CD4-positive, alpha-beta memory T cell (primary cell): ENCODE data around the gene NBAS. TPM values are rescaled to one million over a fixed set of nuclear protein-coding genes. Genes with fewer than 3 reads are reported as not detected.
A peak's percentile ranks its signal among the peaks of the same experiment; 100 is the strongest.

Experiments
- CTCF ChIA-PET: fragments of 350-600 bp; sonication (Branson Sonifier 250); formaldehyde crosslinking; loops from one replicate; lab custom pipeline; 2021; ENCODE audit warnings: inconsistent platforms; ENCODE audit not compliant: partially characterized antibody; lab: Charles Lee
- POLR2A ChIA-PET: fragments of 350-600 bp; sonication (Branson Sonifier 250); formaldehyde crosslinking; loops from one replicate; lab custom pipeline; 2021; ENCODE audit not compliant: partially characterized antibody; lab: Charles Lee
- DNase-seq, 5 donors: peaks; one replicate each; pipeline versions ENCODE4 v3.0.0 to v3.0.0-alpha.2; 2020 to 2022; ENCODE audit warnings: mixed read lengths in 1 of 5
- H3K27ac ChIP-seq: one replicate; pipeline ENCODE4 v1.7.0; 2013; ENCODE audit warnings: low read depth, low read length
- H3K27me3 ChIP-seq: 2 replicates; pipeline ENCODE4 v1.7.0; 2013; ENCODE audit warnings: mild to moderate bottlenecking, low read length, moderate library complexity; ENCODE audit not compliant: insufficient read depth
- H3K36me3 ChIP-seq: 2 replicates; pipeline ENCODE4 v1.7.0; 2013; ENCODE audit warnings: mild to moderate bottlenecking, low read length, moderate library complexity; ENCODE audit not compliant: insufficient read depth
- H3K4me1 ChIP-seq: 2 replicates; pipeline ENCODE4 v1.7.0; 2013; ENCODE audit warnings: mild to moderate bottlenecking, low read length, moderate library complexity; ENCODE audit not compliant: insufficient read depth
- H3K4me3 ChIP-seq, 2 donors: one replicate each; pipeline ENCODE4 v1.7.0; 2013; ENCODE audit warnings: low read length in 2 of 2, mild to moderate bottlenecking in 1 of 2
- H3K9me3 ChIP-seq, 2 donors: one replicate each; pipeline ENCODE4 v1.7.0; 2013; ENCODE audit warnings: low read length in 2 of 2, control low read depth in 1 of 2; ENCODE audit not compliant: control insufficient read depth in 1 of 2
- H3K27ac Mint-ChIP-seq, 7 donors: one replicate each; pipeline ENCODE4 v1.8.0; 2020 to 2021; ENCODE audit warnings: mixed read lengths in 7 of 7, mild to moderate bottlenecking in 6 of 7, inconsistent platforms in 3 of 7, moderate library complexity in 3 of 7
- H3K27me3 Mint-ChIP-seq, 2 donors: one replicate each; pipeline ENCODE4 v1.8.0; 2020 to 2021; ENCODE audit warnings: mixed read lengths in 2 of 2
- H3K36me3 Mint-ChIP-seq, 2 donors: one replicate each; pipeline ENCODE4 v1.8.0; 2020 to 2021; ENCODE audit warnings: mixed read lengths in 2 of 2, inconsistent platforms in 1 of 2, mild to moderate bottlenecking in 1 of 2
- H3K4me1 Mint-ChIP-seq, 4 donors: one replicate each; pipeline ENCODE4 v1.8.0; 2020 to 2021; ENCODE audit warnings: mixed read lengths in 4 of 4, mild to moderate bottlenecking in 1 of 4
- H3K4me3 Mint-ChIP-seq, 8 donors: one replicate each; pipeline ENCODE4 v1.8.0; 2020 to 2021; ENCODE audit warnings: mixed read lengths in 8 of 8, mild to moderate bottlenecking in 7 of 8, moderate library complexity in 6 of 8, inconsistent platforms in 3 of 8
- H3K9me3 Mint-ChIP-seq, 8 donors: one replicate each; pipeline ENCODE4 v1.8.0; 2020 to 2021; ENCODE audit warnings: mixed read lengths in 8 of 8, mild to moderate bottlenecking in 5 of 8, inconsistent platforms in 3 of 8, moderate library complexity in 1 of 8
- intact Hi-C: fragments of 100-400 bp; cut with micrococcal nuclease; formaldehyde crosslinking; loops from one replicate; pipeline ENCODE4 v1.15.1; 2023
- polyA plus RNA-seq, 2 donors: library from polyadenylated mRNA; unstranded; fragments of 300-500 nt; fragmentation: Illumina TruSeq; gene quantifications; one replicate each; pipeline ENCODE4 v1.2.3, GENCODE V29; 2021
- total RNA-seq, 2 experiments: library from RNA; stranded (reverse); gene quantifications; one replicate each; pipeline ENCODE4 v1.2.3, GENCODE V29; 2021

Gene NBAS
- total and polyA plus RNA-seq, 4 experiments from 2014 or later: 16.1 to 37.0 (median 27.1) TPM

- POLR2A ChIA-PET: no interaction called here
- intact Hi-C loops: no loop called here
- peaks cover 35 to 71% (median 54%) of the 10 kb centered on the region in 4 donors for H3K4me1 Mint-ChIP-seq
- H3K9me3 ChIP-seq: no peaks in the 10 kb centered on the region
- peaks cover 26% of the 10 kb centered on the region for H3K4me1 ChIP-seq
- H3K27ac ChIP-seq: no peak overlapping the region
- H3K4me3 Mint-ChIP-seq: no peak overlapping the region
- CTCF ChIA-PET: no interaction called here
- no peaks in the 10 kb centered on the region for H3K27me3 ChIP-seq
- H3K4me3 ChIP-seq: no peak overlapping the region
- H3K27ac Mint-ChIP-seq: peak overlapping the region in 1 of 7 donors; percentile 2
- peaks cover under 1 to 25% (median 13%) of the 10 kb centered on the region in 8 donors for H3K9me3 Mint-ChIP-seq
- no peaks in the 10 kb centered on the region for H3K27me3 Mint-ChIP-seq
- peaks cover 60 to 62% of the 10 kb centered on the region in 2 donors for H3K36me3 Mint-ChIP-seq
- DNase-seq: no peak
- H3K36me3 ChIP-seq: no peaks in the 10 kb centered on the region
Observed at GRCh38 chr2:15313657-15314056, 247.5 kb downstream of the NBAS start.

GRCh38 chr2:15311926-15312325 is 249.2 kb downstream of the NBAS start:
- Histone ChIP-seq H3K36me3 (no peaks in the 10 kb centered on the region), H3K4me1 (peaks cover 23% of the 10 kb centered on the region), H3K4me3 (no peak overlapping the region), H3K27me3 (no peaks in the 10 kb centered on the region), H3K9me3 (no peaks in the 10 kb centered on the region), H3K27ac (no peak overlapping the region)
- H3K27ac Mint-ChIP-seq: peak overlapping the region; percentile 7 to 94 (median 69)
- peak overlapping the region in 5 of 8 donors; percentile 4 to 63 (median 26) for H3K4me3 Mint-ChIP-seq
- no peak for DNase-seq
- peaks cover 58 to 59% of the 10 kb centered on the region in 2 donors for H3K36me3 Mint-ChIP-seq
- no peaks in the 10 kb centered on the region for H3K27me3 Mint-ChIP-seq
- ChIA-PET POLR2A (no interaction called here), CTCF (no interaction called here)
- intact Hi-C loops: no loop called here
- H3K4me1 Mint-ChIP-seq: peaks cover 26 to 54% (median 40%) of the 10 kb centered on the region in 4 donors
- peaks cover 0 to 10% (median 4%) of the 10 kb centered on the region in 8 donors for H3K9me3 Mint-ChIP-seq

GRCh38 chr2:15311201-15311907 is 249.8 kb downstream of the NBAS start:
- Histone ChIP-seq H3K4me1 (peaks cover 17% of the 10 kb centered on the region), H3K27me3 (no peaks in the 10 kb centered on the region), H3K27ac (no peak overlapping the region), H3K9me3 (no peaks in the 10 kb centered on the region), H3K4me3 (no peak overlapping the region), H3K36me3 (no peaks in the 10 kb centered on the region)
- H3K27me3 Mint-ChIP-seq: no peaks in the 10 kb centered on the region
- intact Hi-C loops: no loop called here
- POLR2A ChIA-PET: no interaction called here
- peaks cover 0 to 7% (median 2%) of the 10 kb centered on the region in 8 donors for H3K9me3 Mint-ChIP-seq
- peak overlapping the region; percentile 7 to 94 (median 69) for H3K27ac Mint-ChIP-seq
- peak overlapping the region in 4 of 8 donors; percentile 4 to 63 (median 42) for H3K4me3 Mint-ChIP-seq
- peaks cover 58 to 59% of the 10 kb centered on the region in 2 donors for H3K36me3 Mint-ChIP-seq
- CTCF ChIA-PET: no interaction called here
- peak in 1 of 5 donors; percentile 6 for DNase-seq
- H3K4me1 Mint-ChIP-seq: peaks cover 21 to 48% (median 35%) of the 10 kb centered on the region in 4 donors

- Histone ChIP-seq H3K4me1 (peaks cover 15% of the 10 kb centered on the region), H3K27me3 (no peaks in the 10 kb centered on the region), H3K36me3 (no peaks in the 10 kb centered on the region), H3K27ac (no peak overlapping the region), H3K9me3 (no peaks in the 10 kb centered on the region), H3K4me3 (no peak overlapping the region)
- Mint-ChIP-seq H3K27me3 (no peaks in the 10 kb centered on the region), H3K27ac (no peak overlapping the region), H3K4me3 (no peak overlapping the region), H3K36me3 (peaks cover 67 to 68% of the 10 kb centered on the region in 2 donors), H3K9me3 (peaks cover 0 to 12% (median 0%) of the 10 kb centered on the region in 8 donors), H3K4me1 (peaks cover 10 to 23% (median 17%) of the 10 kb centered on the region in 4 donors)
- ChIA-PET CTCF (no interaction called here), POLR2A (no interaction called here)
- DNase-seq: no peak
- intact Hi-C loops: no loop called here
Observed at GRCh38 chr2:15307526-15307925, 253.6 kb downstream of the NBAS start.

- intact Hi-C loops: no loop called here
- Histone ChIP-seq H3K27ac (no peak overlapping the region), H3K36me3 (no peaks in the 10 kb centered on the region), H3K4me1 (peaks cover 7% of the 10 kb centered on the region), H3K4me3 (no peak overlapping the region), H3K9me3 (no peaks in the 10 kb centered on the region), H3K27me3 (no peaks in the 10 kb centered on the region)
- no peak overlapping the region for H3K27ac Mint-ChIP-seq
- CTCF ChIA-PET: no interaction called here
- peaks cover 5 to 24% (median 11%) of the 10 kb centered on the region in 4 donors for H3K4me1 Mint-ChIP-seq
- DNase-seq: no peak
- H3K27me3 Mint-ChIP-seq: no peaks in the 10 kb centered on the region
- H3K9me3 Mint-ChIP-seq: peaks cover 0 to 12% (median 0%) of the 10 kb centered on the region in 8 donors
- peaks cover 72 to 75% of the 10 kb centered on the region in 2 donors for H3K36me3 Mint-ChIP-seq
- POLR2A ChIA-PET: no interaction called here
- no peak overlapping the region for H3K4me3 Mint-ChIP-seq
Observed at GRCh38 chr2:15306706-15307105, 254.4 kb downstream of the NBAS start.

- POLR2A ChIA-PET: no interaction called here
- Mint-ChIP-seq H3K36me3 (peaks cover 80 to 83% of the 10 kb centered on the region in 2 donors), H3K27ac (peak overlapping the region in 1 of 7 donors; percentile 52), H3K9me3 (peaks cover 0 to 12% (median 0%) of the 10 kb centered on the region in 8 donors), H3K4me1 (peaks cover 0 to 24% (median under 1%) of the 10 kb centered on the region in 4 donors), H3K4me3 (no peak overlapping the region), H3K27me3 (no peaks in the 10 kb centered on the region)
- H3K36me3 ChIP-seq: no peaks in the 10 kb centered on the region
- H3K27ac ChIP-seq: no peak overlapping the region
- no peak overlapping the region for H3K4me3 ChIP-seq
- intact Hi-C loops: no loop called here
- CTCF ChIA-PET: no interaction called here
- H3K9me3 ChIP-seq: no peaks in the 10 kb centered on the region
- no peaks in the 10 kb centered on the region for H3K27me3 ChIP-seq
- DNase-seq: no peak
- no peaks in the 10 kb centered on the region for H3K4me1 ChIP-seq
Observed at GRCh38 chr2:15303874-15304273, 257.3 kb downstream of the NBAS start.

GRCh38 chr2:15302154-15302553 is 259.0 kb downstream of the NBAS start:
- Mint-ChIP-seq H3K27me3 (no peaks in the 10 kb centered on the region), H3K4me3 (no peak overlapping the region), H3K27ac (peak overlapping the region in 1 of 7 donors; percentile 74), H3K9me3 (peaks cover 0 to 12% (median 0%) of the 10 kb centered on the region in 8 donors), H3K36me3 (peaks cover 83% of the 10 kb centered on the region in 2 donors), H3K4me1 (peaks cover 0 to 24% (median under 1%) of the 10 kb centered on the region in 4 donors)
- Histone ChIP-seq H3K4me1 (no peaks in the 10 kb centered on the region), H3K9me3 (no peaks in the 10 kb centered on the region), H3K4me3 (no peak overlapping the region), H3K27me3 (no peaks in the 10 kb centered on the region), H3K36me3 (no peaks in the 10 kb centered on the region), H3K27ac (no peak overlapping the region)
- no peak for DNase-seq
- ChIA-PET CTCF (interaction anchor here (0.9 kb wide), 1 partner anchor 12 kb away, joined by 3 read pairs; no protein-coding TSS in a partner anchor), POLR2A (no interaction called here)
- intact Hi-C loops: no loop called here
